Brain microvascular endothelial cell (primary cell): Measurements from ENCODE around the gene SUMF2.
"Not testable (repeated sequence)": the region's sequence is repeated elsewhere in the genome, so short reads cannot be mapped to it uniquely, and the experiment has no call there.

Experiments
- DNase-seq: peaks from one replicate; pipeline ENCODE4 v3.0.0-alpha.2; 2020
- H3K27ac ChIP-seq: fragments of 250-450 bp; sonication (Bioruptor Pico); 2 replicates; pipeline ENCODE4 v1.5.1; 2020; ENCODE audit warnings: mild to moderate bottlenecking, moderate library complexity
- H3K27me3 ChIP-seq: fragments of 250-450 bp; sonication (Bioruptor Pico); replicated peaks from 2 replicates; pipeline ENCODE4 v1.5.1; 2020; ENCODE audit warnings: mild to moderate bottlenecking
- H3K36me3 ChIP-seq: fragments of 250-450 bp; sonication (Bioruptor Pico); replicated peaks from 2 replicates; pipeline ENCODE4 v1.5.1; 2020; ENCODE audit warnings: mild to moderate bottlenecking
- H3K4me3 ChIP-seq: 2 replicates; pipeline ENCODE4 v1.5.1; 2011; ENCODE audit warnings: low read depth, mild to moderate bottlenecking, control low read depth, low read length, moderate library complexity
- CTCF ChIP-seq: IDR thresholded peaks from 2 replicates; pipeline ENCODE4 v1.5.1; 2011; ENCODE audit warnings: low read depth, mild to moderate bottlenecking, moderate library complexity, low read length, control low read depth, inconsistent platforms; ENCODE audit errors: missing control alignments
- in situ Hi-C: cut with HindIII; loops from 2 replicates; pipeline ENCODE4 v1.10.0; 2017; ENCODE audit warnings: low sequenced_read_pairs, low pct_ligation_motif_present

Gene SUMF2

GRCh38 chr7:56063882-56064625 lies at the start of gene SUMF2:
TSS of gene SUMF2 (plus strand) at chr7:56064286. CDS start at chr7:56064312, 26 bp downstream.
- Histone ChIP-seq H3K4me3 (peak within 1 kb of the TSS; percentile 95), H3K27ac (peak within 1 kb of the TSS; percentile 88), H3K27me3 (no peaks in the 10 kb centered on the region), H3K36me3 (peaks cover 39% of the 10 kb centered on the region)
- TF ChIP-seq CTCF = peak; percentile 22
- DNase-seq = peak; percentile 74
- in situ Hi-C loops = no loop called here

GRCh38 chr7:56017015-56017414 lies 47.1 kb upstream of the SUMF2 start:
- H3K27ac ChIP-seq, H3K27me3 ChIP-seq, DNase-seq, in situ Hi-C loops, H3K4me3 ChIP-seq: not testable (repeated sequence)
- H3K36me3 ChIP-seq = peaks cover 27% of the 10 kb centered on the region

- in situ Hi-C loops = no loop called here
- Histone ChIP-seq H3K4me3 (no peak overlapping the region), H3K36me3 (peaks cover 15% of the 10 kb centered on the region), H3K27me3 (no peaks in the 10 kb centered on the region), H3K27ac (no peak overlapping the region)
- no peak for DNase-seq
- TF ChIP-seq CTCF = no peak
These were observed 44.6 kb upstream of the SUMF2 start for GRCh38 chr7:56019501-56019900.

- Histone ChIP-seq H3K36me3 (peaks cover 19% of the 10 kb centered on the region), H3K27me3 (no peaks in the 10 kb centered on the region), H3K4me3 (no peak overlapping the region), H3K27ac (no peak overlapping the region)
- no peak for TF ChIP-seq CTCF
- DNase-seq = no peak
- in situ Hi-C loops = no loop called here
These were observed 40.6 kb upstream of the SUMF2 start for GRCh38 chr7:56023500-56023899.

- no peak for TF ChIP-seq CTCF
- no peak for DNase-seq
- Histone ChIP-seq H3K27ac (no peak overlapping the region), H3K36me3 (peaks cover 21% of the 10 kb centered on the region), H3K27me3 (no peaks in the 10 kb centered on the region), H3K4me3 (no peak overlapping the region)
- in situ Hi-C loops = no loop called here
These were observed 37.5 kb upstream of the SUMF2 start for GRCh38 chr7:56026538-56026937.

- no peak overlapping the region for H3K4me3 ChIP-seq
- DNase-seq = no peak
- no peaks in the 10 kb centered on the region for H3K27me3 ChIP-seq
- no peak for TF ChIP-seq CTCF
- no peak overlapping the region for H3K27ac ChIP-seq
- in situ Hi-C loops = no loop called here
- peaks cover 24% of the 10 kb centered on the region for H3K36me3 ChIP-seq
These were observed 35.0 kb upstream of the SUMF2 start for GRCh38 chr7:56028942-56029630.
